GM12865 (cell line): Measurements from ENCODE around the gene SYNJ2.

Source experiments
- DNase-seq: peaks from one replicate; pipeline ENCODE4 v3.0.0; 2010; ENCODE audit warnings: low read depth
- H3K4me3 ChIP-seq: 2 replicates; pipeline ENCODE4 v1.5.1; 2011; ENCODE audit warnings: mild to moderate bottlenecking, low read depth, low read length, control low read depth
- TF ChIP-seq, protein P1 (sequence below): IDR thresholded peaks from 2 replicates; pipeline ENCODE4 v1.5.1; 2011; ENCODE audit warnings: low read length, control low read depth, low read depth, inconsistent platforms; ENCODE audit not compliant: insufficient read depth; ENCODE audit errors: missing control alignments

Gene SYNJ2

DNA sequence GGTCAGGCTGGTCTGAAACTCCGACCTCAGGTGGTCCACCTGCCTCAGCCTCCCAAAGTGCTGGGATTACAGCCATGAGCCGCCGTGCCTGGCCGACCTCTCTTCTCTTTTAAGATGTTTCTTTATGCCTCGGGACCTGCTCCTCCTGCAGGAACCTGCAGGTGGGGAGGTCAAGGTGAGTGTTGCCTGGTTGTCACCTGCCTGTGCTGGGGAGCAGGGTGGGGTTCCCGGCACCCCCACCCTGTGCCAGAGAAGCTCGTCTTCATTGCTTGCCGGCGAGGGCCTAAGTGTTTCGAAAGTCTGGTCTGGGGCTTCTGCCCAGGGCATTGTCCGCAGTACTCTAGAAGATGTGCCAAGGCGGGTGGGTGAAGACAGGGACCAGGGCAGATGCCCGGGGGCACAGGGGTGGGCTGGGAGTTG lies 36.0 kb downstream of the SYNJ2 start:
- TF ChIP-seq, protein P1, sequence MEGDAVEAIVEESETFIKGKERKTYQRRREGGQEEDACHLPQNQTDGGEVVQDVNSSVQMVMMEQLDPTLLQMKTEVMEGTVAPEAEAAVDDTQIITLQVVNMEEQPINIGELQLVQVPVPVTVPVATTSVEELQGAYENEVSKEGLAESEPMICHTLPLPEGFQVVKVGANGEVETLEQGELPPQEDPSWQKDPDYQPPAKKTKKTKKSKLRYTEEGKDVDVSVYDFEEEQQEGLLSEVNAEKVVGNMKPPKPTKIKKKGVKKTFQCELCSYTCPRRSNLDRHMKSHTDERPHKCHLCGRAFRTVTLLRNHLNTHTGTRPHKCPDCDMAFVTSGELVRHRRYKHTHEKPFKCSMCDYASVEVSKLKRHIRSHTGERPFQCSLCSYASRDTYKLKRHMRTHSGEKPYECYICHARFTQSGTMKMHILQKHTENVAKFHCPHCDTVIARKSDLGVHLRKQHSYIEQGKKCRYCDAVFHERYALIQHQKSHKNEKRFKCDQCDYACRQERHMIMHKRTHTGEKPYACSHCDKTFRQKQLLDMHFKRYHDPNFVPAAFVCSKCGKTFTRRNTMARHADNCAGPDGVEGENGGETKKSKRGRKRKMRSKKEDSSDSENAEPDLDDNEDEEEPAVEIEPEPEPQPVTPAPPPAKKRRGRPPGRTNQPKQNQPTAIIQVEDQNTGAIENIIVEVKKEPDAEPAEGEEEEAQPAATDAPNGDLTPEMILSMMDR: no peak
- H3K4me3 ChIP-seq: no peak overlapping the region
- no peak for DNase-seq

DNA sequence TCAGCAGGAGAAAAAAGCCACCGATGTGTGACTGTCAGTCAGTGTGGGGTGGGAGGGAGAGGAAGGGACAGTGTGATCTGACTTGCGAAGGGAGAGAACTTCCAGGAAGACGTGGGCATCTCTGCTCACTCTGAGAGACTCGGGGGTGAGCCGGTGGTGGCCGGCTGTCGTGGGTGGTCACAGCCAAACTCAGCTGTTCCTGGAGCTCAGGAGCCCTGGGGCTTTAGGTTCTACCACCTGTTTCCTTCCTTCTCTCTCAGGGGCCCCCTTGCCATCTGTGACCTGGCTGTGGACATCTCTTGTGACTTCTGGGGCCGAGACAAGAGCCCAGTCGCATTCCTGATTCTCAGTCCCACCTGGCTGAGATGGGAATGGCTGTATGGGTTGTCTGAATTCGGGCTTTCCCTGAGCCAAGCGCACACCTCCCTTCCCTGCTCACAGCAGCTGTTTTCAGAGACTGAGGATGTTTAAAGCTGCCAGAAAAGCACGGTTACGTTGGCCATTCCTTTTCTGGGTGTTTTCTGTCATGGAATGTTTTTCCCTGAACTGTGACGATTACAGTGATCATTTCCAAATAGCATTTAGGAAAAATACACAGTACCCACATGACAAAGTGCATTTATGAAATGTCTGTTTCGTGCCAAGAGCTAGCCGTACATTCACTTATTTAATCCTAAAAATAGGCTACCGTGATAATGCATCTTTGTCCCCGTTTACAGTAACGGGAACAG lies 36.5 kb downstream of the SYNJ2 start:
- no peak overlapping the region for H3K4me3 ChIP-seq
- no peak for DNase-seq
- TF ChIP-seq, protein P1: no peak

DNA sequence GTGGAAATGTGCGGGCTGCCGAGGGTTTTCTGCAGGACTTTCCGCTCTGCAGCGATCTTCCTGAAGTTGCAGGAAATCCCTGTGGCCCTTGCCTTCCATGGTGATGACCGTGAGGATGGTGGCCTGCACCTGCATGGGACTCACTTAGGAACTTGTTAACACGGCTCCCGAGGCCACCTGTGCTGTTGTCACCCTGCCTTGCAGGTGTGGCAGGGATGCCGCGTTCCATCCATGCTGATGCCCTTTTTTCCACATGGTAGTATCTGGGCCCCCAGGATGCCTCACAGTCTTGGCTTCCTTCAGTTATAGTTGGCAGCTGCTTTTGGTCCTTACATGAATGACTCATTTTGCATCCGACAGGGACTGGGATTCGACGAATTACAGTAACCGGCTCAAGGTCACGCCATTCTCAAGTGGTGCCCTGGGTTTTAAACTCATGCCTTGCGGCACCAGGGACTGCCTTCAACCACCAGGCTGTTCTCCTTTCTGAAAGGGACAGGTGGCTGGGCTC lies 37.2 kb downstream of the SYNJ2 start:
- H3K4me3 ChIP-seq: no peak overlapping the region
- no peak for DNase-seq
- TF ChIP-seq, protein P1: no peak

DNA sequence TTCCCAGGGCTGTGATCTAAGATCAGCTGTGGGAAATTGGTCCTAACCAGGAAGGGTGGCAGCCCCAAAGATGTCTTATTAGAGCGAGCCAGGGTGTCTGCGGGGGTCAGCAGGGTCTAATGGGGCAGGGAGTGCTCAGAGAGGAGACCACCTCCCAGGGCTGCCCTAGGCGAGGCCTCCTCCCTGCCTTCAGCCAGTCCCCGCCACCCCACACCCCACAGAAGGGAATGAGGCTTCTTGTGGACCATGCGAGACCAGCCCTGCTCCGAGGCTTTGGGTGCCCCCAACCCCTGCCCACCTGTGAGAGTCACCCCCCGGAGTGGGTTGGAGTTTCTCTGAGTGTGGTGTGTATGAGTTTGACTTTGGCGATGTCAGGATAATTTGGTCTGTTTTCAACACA lies 37.8 kb downstream of the SYNJ2 start:
- no peak overlapping the region for H3K4me3 ChIP-seq
- TF ChIP-seq, protein P1: no peak
- DNase-seq: no peak

DNA sequence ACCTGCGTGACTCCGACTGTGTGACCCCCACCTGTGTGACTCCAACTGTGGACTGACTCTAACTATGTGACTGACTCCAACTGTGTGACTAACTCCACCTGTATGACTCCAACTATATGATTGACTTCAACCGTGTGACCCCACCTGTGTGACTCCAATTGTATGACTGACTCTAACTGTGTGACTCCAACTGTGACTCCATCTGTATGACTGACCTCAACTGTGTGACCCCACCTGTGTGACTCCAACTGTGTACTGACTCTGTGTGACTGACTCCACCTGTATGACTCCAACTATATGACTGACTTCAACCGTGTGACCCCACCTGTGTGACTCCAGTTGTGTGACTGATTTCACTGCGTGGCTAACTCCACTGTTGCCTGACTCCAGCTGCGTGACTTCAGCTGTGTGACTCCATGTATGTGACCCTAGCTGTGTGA lies 38.6 kb downstream of the SYNJ2 start:
- TF ChIP-seq, protein P1: no peak
- no peak for DNase-seq
- H3K4me3 ChIP-seq: no peak overlapping the region

DNA sequence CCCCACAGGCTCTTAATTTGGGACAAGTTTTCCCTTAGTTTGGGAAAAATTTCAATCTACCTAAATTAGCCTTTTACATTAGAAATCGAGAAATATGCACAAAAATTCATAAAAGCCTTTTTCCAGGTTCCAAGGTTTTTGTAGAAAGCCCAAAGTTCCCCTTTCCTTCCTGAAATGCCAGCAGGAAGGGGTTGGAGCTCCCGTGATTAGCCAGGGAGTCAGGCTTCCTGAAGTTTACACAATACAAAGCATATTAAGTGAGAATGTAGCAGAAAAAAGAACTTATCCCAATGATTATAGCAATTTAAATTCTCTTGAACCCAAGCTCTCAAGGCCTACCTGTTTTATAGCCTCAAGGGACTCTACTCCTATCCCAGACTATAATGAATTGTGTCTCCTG lies 39.1 kb downstream of the SYNJ2 start:
- TF ChIP-seq, protein P1: no peak
- DNase-seq: no peak
- H3K4me3 ChIP-seq: no peak overlapping the region

DNA sequence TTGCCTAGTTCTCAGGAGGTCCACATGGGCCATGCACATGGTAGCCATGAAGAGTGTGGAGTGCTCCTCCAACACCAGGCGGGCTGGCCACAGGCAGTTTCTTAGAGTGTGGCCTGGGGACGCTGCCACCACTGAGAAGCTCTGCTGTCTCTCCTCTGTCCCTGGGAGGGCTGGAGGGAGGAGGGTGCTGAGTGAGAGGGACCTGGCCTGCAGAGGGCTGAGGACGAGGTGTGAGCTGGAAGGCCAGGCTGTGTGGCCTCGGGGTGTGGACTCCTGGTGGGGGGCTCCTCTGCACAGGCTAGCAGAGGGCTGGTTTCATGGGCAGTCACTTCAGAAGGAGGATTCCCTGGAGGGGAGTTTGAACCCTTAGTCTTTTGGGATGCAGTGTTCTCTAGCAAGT lies 39.7 kb downstream of the SYNJ2 start:
- no peak for DNase-seq
- TF ChIP-seq, protein P1: no peak
- no peak overlapping the region for H3K4me3 ChIP-seq
